22Rv1 (cell line): ENCODE measurements around the gene RAB7B.

Source experiments
- H3K27ac ChIP-seq: fragments of 450-650 bp; 2 replicates; pipeline ENCODE4 v1.5.1; 2017
- ZFX ChIP-seq: fragments of 450-650 bp; IDR thresholded peaks from 2 replicates; pipeline ENCODE4 v1.6.1; 2017; ENCODE audit warnings: antibody characterized with exemption, borderline replicate concordance
- TF ChIP-seq, protein P1 (sequence below): fragments of 450-650 bp; IDR thresholded peaks from 2 replicates; pipeline ENCODE4 v1.5.1; 2017; ENCODE audit warnings: mild to moderate bottlenecking

The RAB7B gene

DNA sequence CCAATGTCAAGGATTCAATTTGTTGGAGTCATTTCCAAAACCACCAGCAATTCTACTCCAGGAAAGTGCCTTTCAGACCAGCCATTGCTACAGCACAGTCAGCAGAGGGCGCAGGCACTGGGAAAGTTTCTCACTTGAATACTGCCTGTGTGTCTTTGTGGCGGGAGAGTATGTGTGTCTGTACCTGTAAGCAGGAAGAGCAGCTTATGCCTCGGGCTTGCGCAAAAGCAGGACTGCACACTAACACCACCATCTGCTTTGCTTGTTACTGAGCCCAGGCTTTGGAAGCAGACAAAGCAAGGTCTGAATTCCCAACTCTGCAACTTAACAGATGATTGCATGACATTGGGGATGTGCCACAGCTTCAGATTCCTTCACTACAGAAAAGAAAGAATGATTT is 27.5 kb upstream of the RAB7B start:
- no peak for TF ChIP-seq ZFX
- TF ChIP-seq, protein P1, sequence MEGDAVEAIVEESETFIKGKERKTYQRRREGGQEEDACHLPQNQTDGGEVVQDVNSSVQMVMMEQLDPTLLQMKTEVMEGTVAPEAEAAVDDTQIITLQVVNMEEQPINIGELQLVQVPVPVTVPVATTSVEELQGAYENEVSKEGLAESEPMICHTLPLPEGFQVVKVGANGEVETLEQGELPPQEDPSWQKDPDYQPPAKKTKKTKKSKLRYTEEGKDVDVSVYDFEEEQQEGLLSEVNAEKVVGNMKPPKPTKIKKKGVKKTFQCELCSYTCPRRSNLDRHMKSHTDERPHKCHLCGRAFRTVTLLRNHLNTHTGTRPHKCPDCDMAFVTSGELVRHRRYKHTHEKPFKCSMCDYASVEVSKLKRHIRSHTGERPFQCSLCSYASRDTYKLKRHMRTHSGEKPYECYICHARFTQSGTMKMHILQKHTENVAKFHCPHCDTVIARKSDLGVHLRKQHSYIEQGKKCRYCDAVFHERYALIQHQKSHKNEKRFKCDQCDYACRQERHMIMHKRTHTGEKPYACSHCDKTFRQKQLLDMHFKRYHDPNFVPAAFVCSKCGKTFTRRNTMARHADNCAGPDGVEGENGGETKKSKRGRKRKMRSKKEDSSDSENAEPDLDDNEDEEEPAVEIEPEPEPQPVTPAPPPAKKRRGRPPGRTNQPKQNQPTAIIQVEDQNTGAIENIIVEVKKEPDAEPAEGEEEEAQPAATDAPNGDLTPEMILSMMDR = peak; percentile 99
- H3K27ac ChIP-seq = no peak overlapping the region

DNA sequence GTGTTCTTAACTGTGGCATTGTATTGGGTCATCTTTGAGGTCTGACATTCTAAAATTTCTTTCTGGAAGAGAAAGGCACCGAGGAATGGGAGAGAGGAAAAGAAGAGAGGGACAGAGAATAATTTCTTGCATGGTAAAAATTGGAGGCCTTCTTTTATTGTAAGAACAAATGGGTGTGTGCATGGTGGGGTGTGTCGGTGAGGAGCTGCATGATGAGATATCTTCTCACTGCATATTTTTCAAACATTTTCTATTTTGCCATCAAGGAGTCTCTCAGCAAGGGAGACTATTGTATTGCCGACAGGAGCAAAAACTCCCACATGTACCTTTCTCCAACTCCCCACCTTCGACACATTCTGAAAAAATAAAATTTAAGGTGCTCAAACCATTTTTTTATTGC is 27.0 kb upstream of the RAB7B start:
- TF ChIP-seq ZFX = no peak
- no peak overlapping the region for H3K27ac ChIP-seq

DNA sequence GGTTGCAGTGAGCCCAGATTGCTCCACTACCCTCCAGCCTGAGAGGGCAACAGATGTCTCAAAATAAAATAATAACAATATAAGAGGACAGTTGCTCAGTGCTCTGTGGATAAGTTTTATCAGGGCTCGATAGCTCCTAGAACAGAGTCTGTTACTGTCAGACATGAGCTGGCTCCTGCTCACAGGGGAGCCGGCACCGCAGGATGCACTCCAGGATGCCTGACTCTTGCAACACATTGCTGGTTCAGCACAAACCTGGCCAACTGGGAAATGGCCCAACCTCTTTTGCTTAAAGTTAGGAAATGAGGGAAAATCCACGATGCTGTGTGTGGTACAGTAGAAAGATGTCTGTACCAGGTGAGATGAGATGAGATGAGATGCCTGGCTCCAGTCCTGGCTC is 26.3 kb upstream of the RAB7B start:
- no peak overlapping the region for H3K27ac ChIP-seq
- TF ChIP-seq ZFX = no peak
- TF ChIP-seq, protein P1 = no peak

DNA sequence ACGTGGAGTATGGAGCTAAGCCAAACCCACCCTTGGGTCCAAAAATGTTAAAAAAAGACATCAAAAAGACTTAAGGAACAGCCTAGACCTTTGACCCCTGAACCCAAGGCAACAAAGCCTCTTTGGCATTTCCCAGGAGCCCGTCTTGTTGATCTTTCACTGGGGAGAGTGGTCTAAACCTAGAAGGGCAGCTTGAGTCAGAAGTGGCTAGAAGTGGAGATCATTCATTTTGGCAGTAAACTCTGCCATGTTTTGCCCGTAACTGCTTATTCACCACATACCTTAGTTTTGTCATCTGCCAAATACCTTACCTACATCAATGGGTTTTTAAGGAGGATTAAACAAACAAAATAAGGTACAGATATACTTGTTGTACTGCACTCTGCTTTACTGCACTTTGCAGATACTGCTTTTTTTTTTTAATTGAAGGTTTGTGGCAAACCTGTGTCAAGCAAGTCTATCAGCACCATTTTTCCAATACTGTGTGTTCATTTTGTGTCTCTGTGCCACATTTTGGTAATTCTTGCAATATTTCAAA is 22.2 kb upstream of the RAB7B start:
- TF ChIP-seq, protein P1 = no peak
- no peak for TF ChIP-seq ZFX
- no peak overlapping the region for H3K27ac ChIP-seq

DNA sequence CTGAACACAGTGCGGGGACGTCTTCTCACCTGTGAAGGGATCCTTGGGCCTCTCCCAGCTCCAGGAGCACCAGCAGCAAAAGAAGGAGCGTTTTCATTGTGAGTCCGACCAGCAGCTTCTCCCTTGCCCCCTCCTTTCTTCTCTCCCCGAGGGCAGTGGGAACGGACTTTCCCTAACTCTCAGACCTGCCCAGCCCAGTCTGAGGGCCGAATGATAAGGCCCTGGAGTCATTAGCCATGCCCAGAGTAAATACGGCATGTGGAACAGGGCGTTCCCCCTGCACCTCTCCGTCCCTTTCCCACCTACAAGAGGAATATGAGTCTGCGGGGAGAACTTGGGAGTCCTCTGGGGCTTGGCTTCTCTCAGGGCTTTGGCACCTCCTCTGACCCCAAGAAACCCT is 20.5 kb upstream of the RAB7B start, which contains the start of gene CTSE:
Gene CTSE, minus strand, starts transcription at position 201 of the 400 bp plus-strand sequence. Its CDS starts 104 bp downstream, at position 97.
- no peak within 1 kb of the TSS for H3K27ac ChIP-seq
- no peak for TF ChIP-seq ZFX
- TF ChIP-seq, protein P1 = no peak

DNA sequence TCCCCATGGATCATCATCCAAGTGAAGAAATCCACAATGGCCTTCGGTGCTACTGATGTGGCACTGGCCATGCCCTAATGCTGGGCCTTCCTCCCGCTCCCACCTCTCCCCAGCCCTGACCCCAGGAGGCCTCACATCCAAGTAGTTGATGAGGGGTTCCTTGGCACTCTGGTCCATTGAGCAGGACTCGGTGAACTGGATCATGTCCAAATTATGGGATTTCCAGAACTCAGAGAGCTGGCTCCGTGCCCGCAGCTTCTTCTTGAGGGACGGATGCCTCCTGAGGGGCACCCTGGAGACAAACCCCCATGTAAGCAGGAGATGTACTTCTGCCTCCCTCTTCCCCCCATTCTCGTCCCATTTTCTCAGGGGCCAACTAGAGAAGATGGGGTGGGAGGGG is 19.6 kb upstream of the RAB7B start:
- TF ChIP-seq, protein P1 = no peak
- TF ChIP-seq ZFX = no peak
- no peak overlapping the region for H3K27ac ChIP-seq

DNA sequence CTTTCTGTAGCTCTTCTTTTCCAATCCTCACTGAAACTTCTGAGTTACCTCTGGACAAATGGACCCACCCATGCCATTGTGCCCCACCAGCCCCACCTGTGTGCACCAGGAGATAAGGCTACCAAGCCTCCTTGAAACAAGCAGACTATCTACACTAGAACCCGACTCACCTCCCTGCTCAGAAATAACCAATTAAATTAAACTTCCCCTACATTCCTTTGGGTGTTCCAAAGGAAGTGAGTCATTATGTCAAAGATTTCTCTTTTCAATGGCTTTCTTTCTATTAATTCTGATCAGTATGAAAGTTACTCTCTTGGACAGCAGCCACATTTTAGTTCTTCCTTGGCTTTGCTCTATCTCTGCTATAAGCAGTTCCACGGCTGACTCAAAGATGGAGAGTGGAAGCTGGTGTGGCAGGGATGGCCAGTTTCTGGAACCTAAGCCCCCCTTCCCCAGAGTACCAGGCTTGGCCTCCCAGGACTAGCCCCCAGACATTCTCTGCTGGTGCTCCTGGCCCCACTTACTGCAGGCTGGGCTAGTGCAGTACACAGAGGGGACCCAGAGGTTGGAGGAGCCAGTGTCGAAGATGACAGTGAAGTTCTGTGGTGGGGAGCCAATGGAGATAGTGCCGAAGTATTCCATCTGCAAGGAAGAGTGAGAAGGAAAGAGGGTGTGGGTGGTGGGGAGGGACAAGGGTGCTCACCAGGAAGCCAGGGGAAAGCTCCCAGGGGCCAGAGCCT is 18.6 kb upstream of the RAB7B start:
- H3K27ac ChIP-seq = no peak overlapping the region
- no peak for TF ChIP-seq ZFX
- TF ChIP-seq, protein P1 = no peak
